K562 (cell line): ENCODE measurements around the gene TANK. TPM values are rescaled to one million over a fixed set of nuclear protein-coding genes. Genes with fewer than 3 reads are reported as not detected.

ENCODE experiments used
- CCNT2 ChIP-seq: IDR thresholded peaks from 2 replicates; pipeline ENCODE4 v1.6.1; 2011; ENCODE audit warnings: borderline replicate concordance, low read depth, mild to moderate bottlenecking, moderate library complexity, mixed read lengths, low read length; ENCODE audit not compliant: insufficient read length; ENCODE audit errors: extremely low read depth
- FOXJ3 ChIP-seq: sonication (generic); formaldehyde crosslinking; IDR thresholded peaks from 2 replicates; pipeline ENCODE4 v1.4.0; 2020; ENCODE audit warnings: mild to moderate bottlenecking, missing genetic modification reagents
- HDAC1 ChIP-seq, 2 experiments: fragments of 450-650 bp; IDR thresholded peaks; 2 replicates each; pipeline ENCODE4 v1.6.1; 2016 to 2017; ENCODE audit warnings: inconsistent platforms in 1 of 2, mild to moderate bottlenecking in 1 of 2, moderate library complexity in 1 of 2
- HNRNPH1 ChIP-seq: fragments of 200-400 bp; formaldehyde crosslinking; optimal IDR thresholded peaks from 2 replicates; pipeline ENCODE3; 2017; ENCODE audit warnings: low read depth, mild to moderate bottlenecking, low read length, moderate library complexity
- MAFK ChIP-seq: IDR thresholded peaks from 2 replicates; pipeline ENCODE4 v1.6.1; 2011; ENCODE audit warnings: low read length, improper control_type of control experiment
- MCM7 ChIP-seq, 2 experiments: fragments of 450-650 bp; IDR thresholded peaks; 2 replicates each; pipeline ENCODE4 v1.6.1; 2016 to 2018
- RAD21 ChIP-seq, 2 experiments: fragments of 250-450 bp in 1 of 2; fragments of 450-650 bp in 1 of 2; sonication (Bioruptor Pico) in 1 of 2; formaldehyde crosslinking in 1 of 2; IDR thresholded peaks in 1 of 2; conservative IDR thresholded peaks in 1 of 2; 2 replicates each; pipeline versions ENCODE4 v1.4.0 to v1.8.0; 2020 to 2022; ENCODE audit warnings: mild to moderate bottlenecking in 2 of 2, moderate library complexity in 1 of 2
- RBM14 ChIP-seq: fragments of 200-400 bp; formaldehyde crosslinking; IDR thresholded peaks from 2 replicates; pipeline ENCODE4 v1.6.1; 2018; ENCODE audit warnings: low read depth, mild to moderate bottlenecking, low read length, moderate library complexity, borderline replicate concordance; ENCODE audit not compliant: insufficient read depth
- SMARCA5 ChIP-seq: fragments of 450-650 bp; IDR thresholded peaks from 2 replicates; pipeline ENCODE4 v1.6.1; 2016
- ZFP36 ChIP-seq: fragments of 150-350 bp; IDR thresholded peaks from 2 replicates; pipeline ENCODE4 v1.6.1; 2018; ENCODE audit warnings: low read length, low read depth; ENCODE audit not compliant: partially characterized antibody
- ZNF175 ChIP-seq: fragments of 200-800 bp; sonication (Bioruptor generic); IDR thresholded peaks from 2 replicates; pipeline ENCODE4 v1.6.1; 2016; ENCODE audit warnings: low read depth, mild to moderate bottlenecking, missing genetic modification characterization, missing compliant biosample characterization
- ZNF347 ChIP-seq: fragments of 450-650 bp; formaldehyde crosslinking; IDR thresholded peaks from 2 replicates; pipeline ENCODE4 v1.4.0; 2020; ENCODE audit warnings: low read depth, mild to moderate bottlenecking, moderate library complexity
- ZNF41 ChIP-seq: fragments of 250-450 bp; sonication (Bioruptor Pico); conservative IDR thresholded peaks from 2 replicates; pipeline ENCODE4 v1.4.0; 2020; ENCODE audit warnings: mild to moderate bottlenecking
- polyA plus RNA-seq, 8 experiments: library from polyadenylated mRNA; depleted of rRNA in 4 of 8; stranded (reverse) in 5 of 8; unstranded in 3 of 8; fragments of >200 nt; fragmentation: Nextera tagmentation in 2 of 8; fragmentation: Illumina TruSeq in 1 of 8; extraction: Ambion mirVana in 2 of 8; extraction: Trizol in 1 of 8; gene quantifications; 2 replicates each; pipeline versions ENCODE4 v1.2.1 to v1.2.3, GENCODE V29; 2011 to 2014; ENCODE audit warnings: inconsistent platforms in 1 of 8, missing spikeins in 1 of 8
- total RNA-seq, 7 experiments: library from RNA; depleted of rRNA in 6 of 7; stranded (reverse); fragments of >200 nt in 6 of 7; fragmentation: Illumina TruSeq in 2 of 7; extraction: Trizol in 2 of 7; gene quantifications; 2 replicates each; pipeline versions ENCODE4 v1.2.1 to v1.2.3, GENCODE V29; 2011 to 2021; ENCODE audit warnings: low replicate concordance in 1 of 7
- TF ChIP-seq, protein P1 (sequence below): fragments of 450-650 bp; formaldehyde crosslinking; IDR thresholded peaks from 2 replicates; pipeline ENCODE4 v1.4.0; 2022; ENCODE audit warnings: missing genetic modification characterization
- TF ChIP-seq, protein P2 (sequence below): IDR thresholded peaks from 2 replicates; pipeline ENCODE4 v1.6.1; 2014; ENCODE audit warnings: antibody characterized with exemption
- TF ChIP-seq, protein P3 (sequence below): fragments of 250-450 bp; sonication (Bioruptor Pico); IDR thresholded peaks from 2 replicates; pipeline ENCODE4 v1.5.0; 2021; ENCODE audit warnings: mild to moderate bottlenecking, borderline replicate concordance
- TF ChIP-seq, protein P4 (sequence below): sonication (generic); formaldehyde crosslinking; IDR thresholded peaks from 2 replicates; pipeline ENCODE4 v1.8.1; 2022; ENCODE audit warnings: missing genetic modification reagents
- TF ChIP-seq, protein P5 (sequence below): sonication (generic); formaldehyde crosslinking; IDR thresholded peaks from 2 replicates; pipeline ENCODE4 v1.8.1; 2023; ENCODE audit warnings: mild to moderate bottlenecking, missing genetic modification reagents

The TANK gene
- total and polyA plus RNA-seq, 9 of the 15 experiments (the other 6 are each of a cell fraction or from before 2014, with no cell fraction given): 43.0 to 91.5 (median 54.4) TPM

DNA sequence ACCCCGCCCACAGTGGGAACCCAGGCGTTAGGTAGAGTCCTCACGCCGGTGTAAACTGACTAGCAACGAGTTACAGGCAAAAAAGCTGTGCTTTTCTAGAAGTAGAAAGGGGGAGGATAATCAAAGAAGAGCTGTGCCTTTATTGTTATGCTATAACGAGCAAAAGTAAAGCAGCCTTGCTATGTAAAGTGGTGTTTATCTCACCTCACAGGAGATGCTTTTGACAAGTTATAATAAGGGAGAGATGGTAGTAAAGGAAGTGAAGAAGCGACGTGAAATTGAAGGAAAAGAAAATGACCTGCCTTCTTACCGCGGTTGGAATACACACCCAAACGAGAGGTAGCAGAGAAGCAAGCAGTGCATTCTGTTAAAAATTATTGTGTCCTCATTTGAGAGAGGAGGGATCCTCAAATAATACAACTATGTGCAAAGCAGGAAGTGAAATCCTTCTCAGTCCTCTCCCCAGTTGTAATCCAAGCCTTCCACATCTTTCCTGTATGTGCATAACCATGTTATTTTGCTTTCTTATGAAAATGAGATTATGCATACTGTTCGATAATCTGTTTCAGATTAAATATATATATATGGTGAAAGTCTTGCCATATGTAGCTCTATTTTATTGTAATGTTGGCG, 962 bp downstream of the TANK start (continued):
- TF ChIP-seq ZNF41 (0 out of 2 replicates have a peak, but pooled peaks have one; percentile 36), RBM14 (no peak), ZFP36 (no peak), HDAC1 (IDR thresholded peaks at IDR 0.05) (0 out of 4 replicates have a peak, but pooled peaks of 1 of the 2 experiments have one; percentile 39), MAFK (no peak), SMARCA5 (no peak), CCNT2 (no peak), ZNF347 (CRISPR knock-in tag) (no peak), ZNF175 (CRISPR knock-in tag) (no peak), MCM7 (IDR thresholded peaks at IDR 0.05) (no peak), HNRNPH1 (no peak), FOXJ3 (CRISPR knock-in tag) (no peak), RAD21 (CRISPR knock-in tag; conservative IDR thresholded peaks at IDR 0.05 in 1 of 2, IDR thresholded peaks at IDR 0.05 in 1 of 2) (0 out of 4 replicates have a peak, but pooled peaks of 1 of the 2 experiments have one; percentile 8)
- TF ChIP-seq, protein P1, sequence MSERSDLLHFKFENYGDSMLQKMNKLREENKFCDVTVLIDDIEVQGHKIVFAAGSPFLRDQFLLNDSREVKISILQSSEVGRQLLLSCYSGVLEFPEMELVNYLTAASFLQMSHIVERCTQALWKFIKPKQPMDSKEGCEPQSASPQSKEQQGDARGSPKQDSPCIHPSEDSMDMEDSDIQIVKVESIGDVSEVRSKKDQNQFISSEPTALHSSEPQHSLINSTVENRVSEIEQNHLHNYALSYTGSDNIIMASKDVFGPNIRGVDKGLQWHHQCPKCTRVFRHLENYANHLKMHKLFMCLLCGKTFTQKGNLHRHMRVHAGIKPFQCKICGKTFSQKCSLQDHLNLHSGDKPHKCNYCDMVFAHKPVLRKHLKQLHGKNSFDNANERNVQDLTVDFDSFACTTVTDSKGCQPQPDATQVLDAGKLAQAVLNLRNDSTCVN (CRISPR knock-in tag): 0 out of 2 replicates have a peak, but pooled peaks have one; percentile 30
- TF ChIP-seq, protein P2, sequence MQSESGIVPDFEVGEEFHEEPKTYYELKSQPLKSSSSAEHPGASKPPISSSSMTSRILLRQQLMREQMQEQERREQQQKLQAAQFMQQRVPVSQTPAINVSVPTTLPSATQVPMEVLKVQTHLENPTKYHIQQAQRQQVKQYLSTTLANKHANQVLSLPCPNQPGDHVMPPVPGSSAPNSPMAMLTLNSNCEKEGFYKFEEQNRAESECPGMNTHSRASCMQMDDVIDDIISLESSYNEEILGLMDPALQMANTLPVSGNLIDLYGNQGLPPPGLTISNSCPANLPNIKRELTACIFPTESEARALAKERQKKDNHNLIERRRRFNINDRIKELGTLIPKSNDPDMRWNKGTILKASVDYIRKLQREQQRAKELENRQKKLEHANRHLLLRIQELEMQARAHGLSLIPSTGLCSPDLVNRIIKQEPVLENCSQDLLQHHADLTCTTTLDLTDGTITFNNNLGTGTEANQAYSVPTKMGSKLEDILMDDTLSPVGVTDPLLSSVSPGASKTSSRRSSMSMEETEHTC: no peak
- TF ChIP-seq, protein P3, sequence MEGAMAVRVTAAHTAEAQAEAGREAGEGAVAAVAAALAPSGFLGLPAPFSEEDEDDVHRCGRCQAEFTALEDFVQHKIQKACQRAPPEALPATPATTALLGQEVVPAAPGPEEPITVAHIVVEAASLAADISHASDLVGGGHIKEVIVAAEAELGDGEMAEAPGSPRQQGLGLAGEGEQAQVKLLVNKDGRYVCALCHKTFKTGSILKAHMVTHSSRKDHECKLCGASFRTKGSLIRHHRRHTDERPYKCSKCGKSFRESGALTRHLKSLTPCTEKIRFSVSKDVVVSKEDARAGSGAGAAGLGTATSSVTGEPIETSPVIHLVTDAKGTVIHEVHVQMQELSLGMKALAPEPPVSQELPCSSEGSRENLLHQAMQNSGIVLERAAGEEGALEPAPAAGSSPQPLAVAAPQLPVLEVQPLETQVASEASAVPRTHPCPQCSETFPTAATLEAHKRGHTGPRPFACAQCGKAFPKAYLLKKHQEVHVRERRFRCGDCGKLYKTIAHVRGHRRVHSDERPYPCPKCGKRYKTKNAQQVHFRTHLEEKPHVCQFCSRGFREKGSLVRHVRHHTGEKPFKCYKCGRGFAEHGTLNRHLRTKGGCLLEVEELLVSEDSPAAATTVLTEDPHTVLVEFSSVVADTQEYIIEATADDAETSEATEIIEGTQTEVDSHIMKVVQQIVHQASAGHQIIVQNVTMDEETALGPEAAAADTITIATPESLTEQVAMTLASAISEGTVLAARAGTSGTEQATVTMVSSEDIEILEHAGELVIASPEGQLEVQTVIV (CRISPR knock-in tag): peak; percentile 61; the same call in 1 of the 2 replicates
- TF ChIP-seq, protein P4, sequence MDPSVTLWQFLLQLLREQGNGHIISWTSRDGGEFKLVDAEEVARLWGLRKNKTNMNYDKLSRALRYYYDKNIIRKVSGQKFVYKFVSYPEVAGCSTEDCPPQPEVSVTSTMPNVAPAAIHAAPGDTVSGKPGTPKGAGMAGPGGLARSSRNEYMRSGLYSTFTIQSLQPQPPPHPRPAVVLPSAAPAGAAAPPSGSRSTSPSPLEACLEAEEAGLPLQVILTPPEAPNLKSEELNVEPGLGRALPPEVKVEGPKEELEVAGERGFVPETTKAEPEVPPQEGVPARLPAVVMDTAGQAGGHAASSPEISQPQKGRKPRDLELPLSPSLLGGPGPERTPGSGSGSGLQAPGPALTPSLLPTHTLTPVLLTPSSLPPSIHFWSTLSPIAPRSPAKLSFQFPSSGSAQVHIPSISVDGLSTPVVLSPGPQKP (CRISPR knock-in tag): no peak
- TF ChIP-seq, protein P5, sequence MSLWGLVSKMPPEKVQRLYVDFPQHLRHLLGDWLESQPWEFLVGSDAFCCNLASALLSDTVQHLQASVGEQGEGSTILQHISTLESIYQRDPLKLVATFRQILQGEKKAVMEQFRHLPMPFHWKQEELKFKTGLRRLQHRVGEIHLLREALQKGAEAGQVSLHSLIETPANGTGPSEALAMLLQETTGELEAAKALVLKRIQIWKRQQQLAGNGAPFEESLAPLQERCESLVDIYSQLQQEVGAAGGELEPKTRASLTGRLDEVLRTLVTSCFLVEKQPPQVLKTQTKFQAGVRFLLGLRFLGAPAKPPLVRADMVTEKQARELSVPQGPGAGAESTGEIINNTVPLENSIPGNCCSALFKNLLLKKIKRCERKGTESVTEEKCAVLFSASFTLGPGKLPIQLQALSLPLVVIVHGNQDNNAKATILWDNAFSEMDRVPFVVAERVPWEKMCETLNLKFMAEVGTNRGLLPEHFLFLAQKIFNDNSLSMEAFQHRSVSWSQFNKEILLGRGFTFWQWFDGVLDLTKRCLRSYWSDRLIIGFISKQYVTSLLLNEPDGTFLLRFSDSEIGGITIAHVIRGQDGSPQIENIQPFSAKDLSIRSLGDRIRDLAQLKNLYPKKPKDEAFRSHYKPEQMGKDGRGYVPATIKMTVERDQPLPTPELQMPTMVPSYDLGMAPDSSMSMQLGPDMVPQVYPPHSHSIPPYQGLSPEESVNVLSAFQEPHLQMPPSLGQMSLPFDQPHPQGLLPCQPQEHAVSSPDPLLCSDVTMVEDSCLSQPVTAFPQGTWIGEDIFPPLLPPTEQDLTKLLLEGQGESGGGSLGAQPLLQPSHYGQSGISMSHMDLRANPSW (CRISPR knock-in tag): no peak
